ENCODE data around the gene HOXA7.
A peak's percentile ranks its signal among the peaks of the same experiment; 100 is the strongest.

GRCh38 chr7:27184337-27185012, 28.0 kb upstream of the HOXA7 start:
- TF ChIP-seq EZH2phosphoT487 (IDR thresholded peaks at IDR 0.05; ENCODE audit: unreplicated experiment) = peak; percentile 70
- no peak for TF ChIP-seq CTCF (conservative IDR thresholded peaks at IDR 0.05; ENCODE audit: low read depth in 2 of 2)
- peak; percentile 66 for TF ChIP-seq EZH2 (IDR thresholded peaks at IDR 0.05; ENCODE audit: low read depth, unreplicated experiment)
- no peak for TF ChIP-seq POLR2AphosphoS5 (IDR thresholded peaks at IDR 0.05; ENCODE audit: low read depth)
- TF ChIP-seq REST (IDR thresholded peaks at IDR 0.05; ENCODE audit: unreplicated experiment) = no peak
- no peak for TF ChIP-seq ETS1 (IDR thresholded peaks at IDR 0.05)
- TF ChIP-seq ZNF114 (CRISPR knock-in tag; IDR thresholded peaks at IDR 0.05) = no peak
- no peak for TF ChIP-seq JUNB (IDR thresholded peaks at IDR 0.05; ENCODE audit: unreplicated experiment)
- TF ChIP-seq STAT1 (IDR thresholded peaks at IDR 0.05; ENCODE audit: unreplicated experiment) = no peak

All from GM23338 (cell line).